CD4-positive, alpha-beta T cell treated with Interleukin-15 for 4 hours (primary cell): ENCODE results near the gene CCDC191.

Experiments
- DNase-seq: peaks from one replicate; pipeline ENCODE4 v3.0.0-alpha.2; 2020; ENCODE audit warnings: low spot score

The CCDC191 gene

DNA sequence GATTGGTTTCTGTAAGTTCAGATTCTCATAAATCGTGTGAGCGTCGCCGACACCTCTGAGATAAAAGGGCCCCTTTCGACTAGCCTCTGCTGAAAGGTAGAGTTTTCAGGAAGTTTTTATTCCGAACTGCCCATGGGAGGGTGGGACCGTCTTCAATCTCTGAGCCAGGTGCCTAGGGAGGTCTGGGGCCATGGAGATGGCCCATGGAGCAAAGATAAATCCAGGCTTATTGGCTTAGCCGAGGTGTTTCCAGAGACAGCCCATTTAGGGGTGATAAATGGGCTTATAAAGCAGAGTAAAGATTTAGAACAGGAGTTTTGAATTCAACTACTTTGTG is 653 bp upstream of the CCDC191 start:
- DNase-seq = no peak

DNA sequence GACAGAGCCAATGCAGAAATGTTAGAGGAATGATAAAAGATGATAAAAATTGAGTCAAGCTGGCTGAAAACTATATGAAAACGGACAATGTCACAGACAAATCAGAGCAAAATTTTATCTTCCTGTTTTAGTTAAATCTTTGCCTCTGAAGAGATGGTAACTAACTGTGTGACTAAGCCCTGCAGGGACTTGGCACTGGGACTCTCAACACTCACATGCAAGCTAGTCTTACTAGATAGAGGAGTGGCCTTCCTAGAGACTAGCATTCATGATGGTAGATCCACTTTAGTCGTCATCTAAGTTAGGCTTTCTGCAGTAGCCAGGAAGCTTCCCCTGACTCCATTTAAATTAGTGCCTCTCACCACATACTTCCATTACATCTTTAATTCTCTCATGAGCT is 4.1 kb downstream of the CCDC191 start:
- DNase-seq = no peak

DNA sequence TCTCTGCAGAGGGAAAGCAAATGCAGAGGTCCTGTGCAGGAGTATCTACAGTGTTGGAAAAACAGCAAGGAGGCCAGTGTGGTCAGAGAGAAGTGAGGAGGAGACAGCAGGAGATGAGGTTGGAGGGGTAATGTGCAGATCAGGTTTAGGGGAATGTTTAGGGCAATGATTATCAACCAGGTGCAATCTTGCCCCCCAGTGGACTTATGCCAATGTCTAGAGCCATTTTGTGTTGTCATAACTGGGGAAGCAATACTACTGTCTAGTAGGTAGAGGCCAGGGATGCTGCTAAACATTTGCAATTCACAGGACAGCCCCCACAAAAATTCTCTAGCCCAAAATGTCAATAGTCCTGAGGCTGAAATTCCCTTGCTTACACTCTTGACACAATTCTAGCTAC is 13.1 kb downstream of the CCDC191 start:
- DNase-seq = no peak

DNA sequence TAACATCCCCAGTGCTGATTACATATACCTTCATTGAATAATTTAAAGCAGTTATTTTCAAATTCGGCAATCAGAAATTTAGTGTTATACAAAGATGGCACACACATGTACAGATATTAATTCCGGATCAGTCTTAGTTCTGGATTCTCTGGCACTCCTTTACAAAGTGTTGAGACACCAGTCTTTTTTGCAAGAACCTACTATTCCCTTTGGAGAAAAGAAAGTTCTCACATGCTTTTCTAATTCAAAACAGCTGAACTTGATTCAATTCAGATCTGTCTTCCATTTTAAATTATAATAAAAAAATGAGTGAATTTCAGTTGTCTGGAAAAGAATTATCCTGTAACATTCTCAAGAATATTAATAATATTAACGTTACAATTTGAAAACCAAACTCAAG is 20.4 kb downstream of the CCDC191 start:
- no peak for DNase-seq

DNA sequence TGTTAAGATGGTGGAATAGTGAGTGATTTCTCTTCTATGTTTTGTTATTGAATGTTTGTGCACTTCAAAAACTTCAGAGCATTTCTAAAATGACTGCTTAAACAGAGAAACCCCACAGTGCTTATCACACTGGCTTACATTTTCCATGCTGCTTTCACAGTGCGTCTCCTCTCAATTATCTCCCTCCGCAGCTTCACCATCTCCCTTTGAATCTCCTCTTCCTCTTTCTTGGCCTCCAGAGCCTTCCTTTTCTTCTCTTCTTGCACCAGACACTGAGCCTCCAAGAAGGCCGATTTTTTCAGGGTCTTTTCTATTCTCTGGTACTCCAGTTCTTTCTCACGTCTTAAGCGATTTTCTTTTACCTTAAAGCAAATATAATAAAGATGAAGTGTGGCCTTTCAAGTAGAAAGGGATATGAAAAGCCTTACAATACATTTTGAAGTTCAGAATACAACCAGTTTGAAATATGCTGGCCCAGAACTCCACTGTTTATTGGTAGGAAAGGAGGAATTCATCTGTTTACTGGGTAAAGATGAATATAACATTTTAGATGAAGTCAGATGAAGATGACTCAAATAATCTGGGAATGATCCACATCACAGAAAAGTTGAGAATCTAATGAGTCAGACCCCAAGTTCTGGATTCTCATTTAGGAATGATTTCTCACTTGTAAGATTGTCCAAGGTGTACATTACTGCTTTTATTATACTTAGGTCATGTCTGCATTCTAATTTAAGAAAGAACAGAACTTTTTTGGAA is 21.4 kb downstream of the CCDC191 start:
- no peak for DNase-seq

DNA sequence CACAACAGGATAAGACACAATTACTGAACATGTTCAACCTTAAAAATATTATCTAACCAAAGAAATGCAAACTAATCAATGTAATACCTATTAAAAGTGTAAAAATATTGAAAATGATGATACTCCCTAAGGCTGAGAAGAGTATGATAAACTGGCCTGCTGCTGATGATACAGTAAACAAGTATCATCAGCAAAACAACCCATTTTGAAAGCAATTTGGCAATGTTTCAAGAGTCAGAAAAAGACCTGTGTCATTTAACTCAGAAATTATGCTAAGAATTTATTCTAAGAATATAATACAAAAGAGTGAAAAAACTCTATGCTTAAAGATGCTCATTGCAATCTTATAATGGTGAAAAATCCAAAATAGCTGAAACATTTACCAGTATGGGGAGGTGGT is 22.1 kb downstream of the CCDC191 start:
- no peak for DNase-seq

DNA sequence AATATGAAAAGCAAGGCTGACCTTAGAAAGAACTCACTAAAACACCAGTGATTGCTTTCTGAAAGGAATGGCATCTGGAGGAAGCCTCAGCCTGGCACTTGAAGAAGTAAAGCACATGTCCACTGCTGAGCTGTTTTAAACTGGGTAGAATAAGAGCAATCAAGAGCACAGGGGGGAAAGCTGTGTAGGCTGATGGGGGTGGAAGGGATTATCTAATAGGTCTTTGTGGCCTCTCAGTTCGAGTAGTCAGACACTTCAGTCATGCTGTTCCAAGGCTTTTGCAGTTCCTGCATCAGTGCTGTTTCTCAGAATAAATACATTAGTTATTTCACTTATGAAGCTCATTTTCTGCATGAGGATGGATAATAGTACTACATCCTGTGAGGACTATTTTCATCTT is 22.6 kb downstream of the CCDC191 start:
- no peak for DNase-seq

DNA sequence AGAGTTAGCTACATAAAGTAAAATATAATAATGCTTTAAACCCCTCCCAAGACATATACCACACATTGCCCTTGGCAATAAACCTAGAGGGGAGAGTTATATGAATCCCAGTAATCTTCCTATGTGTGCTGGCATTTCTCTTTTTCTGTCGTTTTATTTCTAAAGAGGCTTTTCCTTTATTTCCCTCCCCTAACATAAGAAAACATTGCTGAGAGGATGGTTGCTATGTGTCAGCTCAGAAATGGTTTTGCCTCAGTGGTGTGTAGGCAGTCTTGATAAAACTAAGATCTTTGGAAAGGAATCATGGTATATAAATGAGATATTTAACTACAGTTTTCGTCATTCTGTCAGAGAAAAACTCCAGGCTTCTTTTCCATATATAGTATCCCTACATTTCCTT is 30.0 kb downstream of the CCDC191 start:
- DNase-seq = no peak

DNA sequence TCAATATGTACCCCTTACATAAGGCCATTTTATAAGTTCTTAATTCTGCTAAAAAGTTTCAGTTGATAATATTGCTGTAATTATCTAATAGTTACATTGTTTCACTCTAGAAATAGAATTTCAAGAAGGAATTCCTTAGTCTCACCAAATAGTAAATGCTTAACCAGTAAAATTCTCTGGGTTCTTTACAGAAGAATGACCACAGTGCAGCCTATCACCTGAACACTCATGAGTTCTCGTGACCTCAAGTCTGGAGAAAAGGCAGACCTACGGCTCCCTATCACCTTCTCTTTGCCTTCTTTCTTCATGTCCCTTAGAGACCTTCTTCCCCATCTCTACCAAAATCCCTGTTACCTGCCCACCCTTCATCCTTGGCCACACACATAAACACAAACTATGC is 30.9 kb downstream of the CCDC191 start:
- DNase-seq = no peak

DNA sequence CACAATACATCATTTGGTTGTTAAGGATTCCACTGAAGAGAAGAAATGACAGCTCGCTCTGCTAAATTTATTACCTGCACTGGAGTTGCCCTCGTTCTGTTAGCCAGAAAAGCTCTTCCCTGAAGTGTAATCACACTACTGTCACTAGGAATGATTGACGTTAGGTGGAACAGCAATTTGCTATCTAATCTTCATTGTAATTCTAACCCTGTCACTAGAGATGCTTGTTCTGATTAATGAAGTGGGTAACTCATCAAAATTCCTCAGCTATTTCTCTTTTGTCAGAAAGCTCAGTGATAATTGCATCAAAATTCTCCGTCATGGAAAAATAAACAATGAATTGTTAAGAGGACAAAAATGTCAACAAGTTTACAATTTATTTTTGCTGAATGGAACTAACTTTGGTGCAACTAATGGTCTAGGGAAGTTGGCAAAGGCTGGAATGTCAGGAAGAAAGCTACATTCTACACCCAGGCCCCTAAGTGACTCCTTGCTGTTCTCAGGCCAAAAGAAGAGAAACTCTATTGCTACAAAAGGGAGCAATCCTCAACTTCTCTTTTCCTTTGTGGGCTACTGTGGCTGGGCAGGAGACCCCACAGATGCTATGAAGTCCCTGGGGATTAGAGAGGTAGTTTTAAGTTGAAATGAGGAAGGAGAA is 34.1 kb downstream of the CCDC191 start:
- no peak for DNase-seq

DNA sequence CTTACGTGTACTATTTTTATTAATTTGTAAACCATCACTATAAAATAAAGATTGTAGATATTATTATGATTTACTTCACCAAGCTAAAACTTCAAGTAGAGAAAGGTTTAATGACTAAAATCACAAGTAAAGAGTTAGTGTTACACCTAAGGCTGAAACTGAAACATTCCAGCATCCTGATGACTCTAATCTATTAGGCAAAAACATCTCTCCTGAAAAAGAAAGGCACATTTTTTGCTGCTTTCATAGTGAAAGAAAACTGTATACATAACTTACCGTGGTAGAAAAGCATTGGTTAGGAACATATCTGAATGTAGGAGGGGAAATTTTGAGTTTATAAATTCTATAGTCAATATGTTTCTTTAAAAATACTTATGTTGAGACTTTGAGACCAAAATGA is 35.4 kb downstream of the CCDC191 start:
- no peak for DNase-seq

DNA sequence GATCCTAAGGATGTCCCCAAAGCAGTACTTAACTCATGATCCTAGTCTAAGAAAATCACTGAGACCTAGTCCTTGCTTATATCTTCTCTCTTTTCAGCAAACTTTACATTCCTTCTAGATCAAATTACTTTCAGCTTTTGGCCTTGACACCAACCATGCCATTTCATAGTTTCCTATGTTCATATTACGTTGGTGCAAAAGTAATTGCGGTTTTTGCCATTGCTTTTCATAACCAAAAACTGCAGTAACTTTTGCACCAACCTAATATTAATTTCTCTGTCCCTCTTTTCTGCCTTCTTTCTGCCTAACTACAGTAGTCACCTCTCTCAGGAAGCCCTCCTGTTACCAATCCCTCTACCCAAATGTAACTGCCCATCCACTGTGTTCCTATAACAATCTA is 36.8 kb downstream of the CCDC191 start:
- DNase-seq = no peak

DNA sequence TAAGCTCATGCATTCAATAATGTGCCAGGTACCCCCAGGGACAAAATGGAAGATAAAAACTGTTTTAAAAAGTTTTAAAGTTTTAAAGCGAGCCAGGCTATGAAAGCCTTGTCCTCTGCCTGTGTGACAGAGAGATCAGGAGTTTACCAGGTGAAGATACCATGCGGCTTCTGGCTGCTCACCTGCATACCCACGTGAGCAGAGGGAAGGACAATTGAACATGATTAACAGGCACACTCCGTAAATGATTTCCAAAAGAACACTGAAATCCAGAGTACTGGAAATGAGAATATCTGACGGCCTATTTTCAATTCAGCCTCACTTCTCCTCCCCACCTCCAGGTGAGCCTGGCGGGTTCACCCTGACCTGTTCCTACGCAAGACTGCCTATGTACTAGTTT is 42.1 kb downstream of the CCDC191 start:
- DNase-seq = no peak

DNA sequence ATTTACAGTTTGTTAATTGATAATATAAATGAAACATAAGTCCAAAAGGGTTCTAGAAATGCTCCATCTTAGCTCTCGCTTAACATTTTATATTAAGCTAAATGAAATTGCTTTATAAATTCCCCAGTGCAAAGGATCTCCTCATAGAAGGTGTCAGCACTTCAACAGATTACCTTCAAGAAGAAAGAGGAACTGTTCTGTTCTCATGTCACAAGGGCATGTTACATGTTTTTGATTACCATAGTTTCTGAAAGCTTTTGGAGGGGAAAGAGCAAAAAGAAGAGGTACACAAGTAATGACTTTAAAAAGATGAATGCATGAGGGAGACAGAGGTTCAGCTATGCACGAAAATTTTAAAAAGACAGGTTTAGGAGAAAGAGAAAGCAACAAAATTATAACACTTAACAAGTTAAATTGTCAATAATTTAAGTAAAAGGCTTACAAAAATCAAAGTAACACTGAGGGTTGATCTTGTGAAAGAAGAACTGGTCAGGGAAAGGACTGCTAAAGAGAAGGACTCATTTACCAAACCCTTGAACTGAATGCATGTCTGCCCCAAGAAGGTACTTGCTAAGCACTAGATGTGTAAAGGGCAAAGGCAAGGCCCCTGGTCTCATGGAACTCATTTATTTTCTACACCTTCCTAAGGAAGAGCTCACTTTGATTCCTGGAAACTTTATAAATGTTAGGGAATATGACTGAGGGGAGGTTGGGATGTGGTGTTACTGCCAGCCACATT is 45.1 kb downstream of the CCDC191 start:
- no peak for DNase-seq

DNA sequence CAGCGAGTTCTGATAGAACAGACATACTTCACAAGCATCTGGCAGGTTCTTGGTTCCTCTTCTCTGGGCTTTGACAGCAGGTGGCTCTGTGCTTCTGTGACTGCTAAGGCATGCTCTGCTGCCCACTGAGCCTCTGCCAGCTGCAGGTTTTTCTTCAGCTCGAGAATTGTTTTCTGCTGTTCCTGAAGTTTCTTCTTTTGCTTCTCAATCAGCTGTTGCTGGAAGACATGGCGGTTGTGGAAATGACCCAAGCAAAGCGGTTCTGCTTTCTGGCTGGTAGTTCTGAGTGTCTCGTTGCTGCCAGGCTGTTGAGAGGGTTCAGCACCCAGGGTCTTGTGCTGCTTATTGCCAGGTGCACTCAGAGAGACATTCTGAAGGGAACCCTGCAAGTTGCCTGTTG is 50.8 kb downstream of the CCDC191 start:
- DNase-seq = no peak

DNA sequence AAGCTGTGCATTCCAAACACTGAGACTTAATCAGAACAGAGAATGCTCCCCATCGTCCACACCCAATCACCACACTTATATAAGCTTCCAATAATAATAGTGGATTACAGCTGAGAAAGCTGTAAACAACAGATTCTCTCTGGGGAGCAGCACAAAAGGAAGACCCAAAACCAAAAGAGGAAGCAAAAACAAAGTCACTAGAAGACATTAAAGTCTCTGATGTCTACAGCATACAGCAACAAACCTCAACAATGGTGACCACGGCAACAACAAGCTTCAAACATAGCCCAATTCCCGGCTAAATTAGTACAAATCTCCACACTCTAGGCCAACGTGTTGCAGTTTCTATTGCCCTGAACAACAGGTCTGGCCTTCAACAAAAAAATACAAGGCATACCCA is 70.8 kb downstream of the CCDC191 start:
- DNase-seq = no peak

DNA sequence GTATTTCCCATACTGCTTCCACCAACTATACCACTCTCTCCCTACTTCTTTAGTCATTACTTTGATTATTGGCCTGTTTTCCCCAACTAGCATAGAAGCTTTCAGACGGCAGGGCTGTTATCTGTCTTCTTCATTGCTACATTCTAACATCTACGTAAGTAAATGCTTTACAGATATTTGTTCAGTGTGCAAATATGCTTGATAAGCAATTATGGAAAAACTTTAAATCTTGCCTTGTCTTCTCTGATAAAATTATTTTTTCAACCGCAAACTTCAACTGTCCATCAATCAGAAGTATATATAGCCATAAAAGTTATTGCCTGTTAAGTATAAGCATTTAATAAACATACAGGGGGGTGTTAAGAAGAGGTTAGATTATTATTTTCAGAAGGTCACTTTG is 72.8 kb downstream of the CCDC191 start:
- DNase-seq = no peak

DNA sequence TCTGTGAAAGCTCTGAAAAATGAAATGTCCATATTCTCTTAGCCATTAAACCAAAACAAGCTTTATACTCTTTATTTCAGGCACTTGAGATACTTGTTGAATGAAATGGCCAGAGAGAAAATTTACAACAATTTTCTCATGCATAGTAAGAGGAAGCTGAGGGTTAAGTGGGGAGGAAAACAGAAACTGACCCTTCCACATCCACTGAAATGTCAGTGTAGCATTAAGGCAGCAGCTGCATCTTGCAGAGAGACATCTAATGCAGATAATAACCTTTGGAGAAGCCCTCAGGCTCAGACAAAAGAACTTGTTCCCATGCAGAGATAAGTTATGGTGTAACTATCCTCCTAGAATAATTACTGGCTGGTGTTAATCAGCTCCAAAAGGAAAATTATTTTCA is 74.5 kb downstream of the CCDC191 start:
- no peak for DNase-seq

DNA sequence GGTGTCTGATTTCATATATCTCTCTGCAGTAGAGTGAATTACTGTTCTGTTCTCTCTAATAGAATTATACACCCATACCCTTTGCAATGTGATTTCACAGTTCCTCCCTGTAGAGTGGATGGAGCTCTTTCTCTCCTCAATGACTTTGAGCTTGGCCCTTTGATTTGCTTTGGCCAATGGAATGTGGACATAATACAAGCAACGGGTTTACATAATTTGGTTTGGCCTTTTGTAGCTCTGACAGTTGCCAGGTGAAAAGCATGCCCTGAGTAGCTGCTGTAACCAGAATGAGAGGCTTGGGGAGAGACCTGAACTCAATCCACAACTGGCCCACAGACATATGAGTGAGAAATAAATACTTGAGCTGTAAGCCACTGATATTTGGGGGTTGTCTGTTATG is 76.4 kb downstream of the CCDC191 start:
- DNase-seq = no peak

DNA sequence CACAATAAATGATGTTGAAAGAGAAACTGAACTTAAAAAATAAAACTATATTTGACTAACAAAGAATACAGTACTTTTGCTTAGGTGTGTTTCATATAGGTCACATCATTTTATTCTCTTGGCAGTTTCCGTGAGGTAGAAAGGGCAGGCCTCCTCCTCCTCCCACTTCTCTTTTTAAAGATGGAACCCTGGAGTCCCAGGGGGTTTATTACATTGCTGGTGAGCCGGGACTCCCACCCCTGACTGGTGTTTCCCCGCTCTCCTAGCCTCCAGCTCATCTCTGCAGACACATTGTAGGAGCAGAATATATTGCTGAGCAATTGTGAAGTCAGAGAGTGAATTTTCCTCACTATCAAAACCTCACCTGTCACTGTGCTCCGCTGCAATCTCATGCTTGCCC is 78.5 kb downstream of the CCDC191 start:
- DNase-seq = no peak

DNA sequence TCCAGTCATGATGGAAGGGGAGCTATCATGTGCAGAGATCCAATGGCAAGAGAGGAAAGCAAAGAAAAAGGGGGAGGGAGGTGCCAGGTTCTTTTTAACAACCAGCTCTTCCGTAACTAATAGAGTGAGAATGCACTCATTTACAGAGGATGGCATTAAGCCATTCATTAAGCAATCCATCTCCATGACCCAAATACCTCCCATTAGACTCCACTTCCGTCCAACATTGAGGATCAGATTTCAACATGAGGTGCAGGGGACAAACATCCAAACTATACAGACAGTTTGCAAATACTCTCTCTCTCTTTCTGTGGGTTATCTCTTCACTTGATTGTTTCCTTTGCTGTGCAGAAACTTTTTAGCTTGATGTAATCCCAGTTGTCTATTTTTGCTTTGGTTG is 87.3 kb downstream of the CCDC191 start:
- DNase-seq = no peak

DNA sequence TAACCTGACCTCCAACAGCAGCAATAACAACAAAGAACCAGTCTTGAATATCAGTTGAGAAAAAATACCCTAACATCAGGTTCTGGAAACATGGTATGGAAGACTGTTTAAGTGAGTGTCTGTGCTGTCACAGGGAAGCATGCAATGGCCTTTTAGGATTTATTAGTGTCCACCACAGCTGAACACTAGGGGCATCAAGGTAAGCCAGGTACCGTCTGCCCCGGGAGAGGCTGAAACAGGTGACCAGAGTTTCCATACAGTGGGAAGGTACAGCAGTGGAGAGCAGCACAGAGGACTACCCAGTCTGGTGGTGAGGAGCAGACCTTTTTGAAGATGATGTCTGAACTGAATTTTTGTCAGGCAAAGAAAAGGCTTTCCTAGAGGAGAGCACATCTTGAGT is 90.2 kb downstream of the CCDC191 start:
- no peak for DNase-seq

DNA sequence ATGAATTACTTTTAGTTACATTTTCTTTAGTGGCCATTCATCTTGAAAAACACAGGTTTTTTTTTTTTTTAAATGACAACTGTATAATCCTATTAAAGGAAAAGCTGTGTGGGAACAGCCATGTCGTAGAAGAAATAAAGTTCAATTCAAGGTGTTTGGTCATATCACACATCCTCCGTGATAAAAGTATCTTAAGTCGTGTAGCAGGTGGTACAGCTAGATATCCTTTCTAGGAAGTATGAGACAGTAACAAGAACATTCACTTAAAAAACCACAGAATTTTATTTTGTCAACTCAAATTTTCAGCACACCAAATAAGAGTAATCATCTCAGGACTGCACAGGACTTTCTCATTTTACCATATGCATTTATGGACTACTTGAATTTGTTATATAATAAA is 92.4 kb downstream of the CCDC191 start:
- DNase-seq = no peak
